CD4-positive, alpha-beta T cell treated with Interleukin-2 at 100 ng/mL for 4 hours (primary cell): ENCODE measurements around the gene GLRA3.
"Not testable (repeated sequence)": the region's sequence is repeated elsewhere in the genome, so short reads cannot be mapped to it uniquely, and the experiment has no call there.

ENCODE experiments used
- DNase-seq: peaks from one replicate; pipeline ENCODE4 v3.0.0-alpha.2; 2020; ENCODE audit warnings: low spot score

The GLRA3 gene

DNA sequence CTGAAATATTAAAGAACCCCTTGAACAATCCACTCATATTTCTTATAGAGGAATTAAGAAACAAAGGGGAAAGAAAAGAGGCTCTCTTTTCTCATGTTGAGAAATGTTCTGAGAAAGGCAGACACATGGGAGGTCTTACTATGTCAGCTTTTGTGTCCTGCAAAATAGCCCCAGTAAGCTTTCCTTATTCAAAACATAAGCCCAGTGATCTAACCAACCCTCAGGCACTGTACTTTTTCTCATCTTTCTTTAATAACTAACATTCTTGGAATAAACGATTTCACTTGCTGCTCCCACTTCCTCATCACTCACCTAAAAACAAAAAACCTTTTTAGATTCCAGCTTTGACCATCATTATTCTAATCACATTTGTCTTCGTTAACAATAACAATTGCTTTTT lies 115.9 kb downstream of the GLRA3 start:
- no peak for DNase-seq

- no peak for DNase-seq
Observed at GRCh38 chr4:174709526-174709925, 119.5 kb downstream of the GLRA3 start.

DNA sequence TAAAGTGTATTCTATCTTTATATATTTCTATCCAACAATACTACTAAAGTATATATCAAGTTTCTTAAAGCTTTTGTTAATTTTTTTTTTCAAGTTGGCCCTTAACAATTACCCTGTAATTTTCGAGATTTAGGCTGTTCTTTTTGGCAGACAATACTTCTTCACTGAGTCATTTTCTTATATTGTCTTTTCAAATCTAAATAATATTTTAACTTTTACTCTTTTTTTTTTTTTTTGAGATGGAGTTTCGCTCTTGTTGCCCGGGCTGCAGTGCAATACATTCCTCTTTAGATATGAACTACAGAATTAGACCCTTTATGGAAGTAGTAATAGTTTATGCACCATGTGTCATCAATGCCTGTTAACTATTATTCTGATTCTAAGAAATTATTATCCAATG lies 120.7 kb downstream of the GLRA3 start:
- no peak for DNase-seq

DNA sequence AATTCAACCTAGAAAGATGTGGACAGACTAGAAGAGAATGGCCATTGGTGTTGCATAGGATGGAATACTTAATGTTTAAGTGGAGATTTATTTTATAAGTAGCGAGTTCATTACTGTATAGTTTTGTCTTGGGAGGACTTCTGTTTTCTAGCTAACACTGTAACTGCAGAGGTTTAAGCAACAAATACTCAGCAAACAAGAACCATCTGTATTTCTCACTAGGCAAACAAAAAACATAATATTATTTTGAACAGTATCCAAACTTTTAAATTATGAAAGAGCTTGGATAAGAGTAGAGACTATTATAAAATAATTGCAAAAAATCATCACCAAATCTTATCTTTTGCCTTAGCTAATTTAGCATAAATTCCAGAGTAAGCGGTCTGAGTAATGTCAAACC lies 121.1 kb downstream of the GLRA3 start:
- DNase-seq: no peak

DNA sequence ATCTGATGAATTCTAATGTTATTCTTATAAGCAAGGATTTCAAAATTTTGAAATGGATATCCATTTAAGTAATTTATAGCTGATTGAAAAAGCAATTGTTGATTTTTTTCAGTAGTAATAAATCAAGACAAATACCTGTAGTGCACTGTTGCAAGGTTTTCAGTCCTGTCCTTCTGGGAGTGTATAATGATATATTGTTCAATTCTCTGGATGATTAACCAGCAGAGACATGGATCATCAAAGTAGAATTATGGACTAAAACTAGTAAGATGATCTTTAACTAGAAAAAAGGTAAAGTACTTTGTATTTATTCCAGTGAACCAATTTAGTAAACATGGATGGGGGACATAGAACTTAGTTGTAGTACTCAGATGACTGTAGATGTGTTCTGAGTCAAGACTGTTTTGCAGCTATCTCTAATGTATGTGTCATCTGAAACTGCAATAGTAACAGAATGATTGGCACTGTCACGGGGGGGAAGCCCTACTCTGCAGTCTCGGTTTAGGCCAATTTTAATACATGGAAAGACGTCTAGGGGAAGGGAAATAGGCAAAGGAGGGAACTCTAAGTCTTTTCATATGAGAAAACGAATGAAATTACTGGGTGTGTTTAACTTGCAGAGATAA lies 121.9 kb downstream of the GLRA3 start:
- DNase-seq: no peak

GRCh38 chr4:174702979-174703478 lies 126.0 kb downstream of the GLRA3 start:
- no peak for DNase-seq

- DNase-seq: no peak
Observed at GRCh38 chr4:174699654-174700053, 129.4 kb downstream of the GLRA3 start.

- DNase-seq: no peak
Observed at GRCh38 chr4:174697896-174698295, 131.2 kb downstream of the GLRA3 start.

- no peak for DNase-seq
Observed at GRCh38 chr4:174697202-174697601, 131.8 kb downstream of the GLRA3 start.

- no peak for DNase-seq
Observed at GRCh38 chr4:174696657-174697056, 132.4 kb downstream of the GLRA3 start.

DNA sequence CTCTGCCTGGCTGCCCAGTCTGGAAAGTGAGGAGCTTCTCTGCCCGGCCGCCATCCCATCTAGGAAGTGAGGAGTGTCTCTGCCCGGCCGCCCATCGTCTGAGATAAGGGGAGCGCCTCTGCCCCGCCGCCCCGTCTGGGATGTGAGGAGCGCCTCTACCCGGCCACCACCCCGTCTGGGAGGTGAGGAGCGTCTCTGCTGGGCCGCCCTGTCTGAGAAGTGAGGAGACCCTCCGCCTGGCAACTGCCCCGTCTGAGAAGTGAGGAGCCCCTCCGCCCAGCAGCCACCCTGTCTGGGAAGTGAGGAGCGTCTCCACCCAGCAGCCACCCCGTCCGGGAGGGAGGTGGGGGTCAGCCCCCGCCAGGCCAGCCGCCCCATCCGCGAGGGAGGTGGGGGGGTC lies 137.2 kb downstream of the GLRA3 start:
- not testable (repeated sequence) for DNase-seq

DNA sequence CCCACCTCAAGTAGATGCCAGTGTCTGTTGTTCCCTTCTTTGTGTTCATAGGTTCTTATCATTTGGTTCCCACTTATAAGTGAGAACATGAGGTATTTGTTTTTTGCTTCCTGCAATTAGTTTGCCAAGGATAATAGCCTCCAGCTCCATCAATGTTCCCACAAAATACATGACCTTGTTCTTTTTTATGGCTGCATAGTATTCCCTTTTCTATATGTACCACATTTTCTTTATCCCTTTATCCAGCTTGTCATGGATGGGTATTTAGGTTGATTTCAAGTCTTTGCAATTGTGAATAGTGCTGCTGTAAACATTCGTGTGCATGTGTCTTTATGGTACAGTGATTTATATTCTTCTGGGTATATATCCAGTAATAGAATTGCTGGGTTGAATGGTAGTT lies 138.4 kb downstream of the GLRA3 start:
- DNase-seq: no peak

GRCh38 chr4:174689618-174690017 lies 139.4 kb downstream of the GLRA3 start:
- DNase-seq: no peak

DNA sequence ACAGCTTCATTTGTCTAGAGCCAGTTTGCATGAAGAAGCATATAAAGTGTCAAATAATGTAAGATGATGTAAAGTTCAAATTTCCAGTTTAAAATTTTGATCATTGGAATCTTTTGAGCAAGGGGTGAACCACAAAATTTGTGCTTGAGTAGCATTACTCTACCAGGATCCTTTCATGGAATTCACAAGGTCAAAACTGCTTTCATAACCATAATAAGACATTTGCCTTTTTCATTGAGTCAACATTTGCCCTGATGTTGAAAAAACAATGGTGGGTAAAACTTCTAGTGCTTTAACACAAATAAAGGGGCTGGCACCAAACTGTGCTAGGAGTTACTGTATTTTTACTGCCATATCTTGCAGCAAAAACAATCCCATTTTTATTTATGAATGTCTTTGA lies 142.2 kb downstream of the GLRA3 start:
- DNase-seq: no peak

DNA sequence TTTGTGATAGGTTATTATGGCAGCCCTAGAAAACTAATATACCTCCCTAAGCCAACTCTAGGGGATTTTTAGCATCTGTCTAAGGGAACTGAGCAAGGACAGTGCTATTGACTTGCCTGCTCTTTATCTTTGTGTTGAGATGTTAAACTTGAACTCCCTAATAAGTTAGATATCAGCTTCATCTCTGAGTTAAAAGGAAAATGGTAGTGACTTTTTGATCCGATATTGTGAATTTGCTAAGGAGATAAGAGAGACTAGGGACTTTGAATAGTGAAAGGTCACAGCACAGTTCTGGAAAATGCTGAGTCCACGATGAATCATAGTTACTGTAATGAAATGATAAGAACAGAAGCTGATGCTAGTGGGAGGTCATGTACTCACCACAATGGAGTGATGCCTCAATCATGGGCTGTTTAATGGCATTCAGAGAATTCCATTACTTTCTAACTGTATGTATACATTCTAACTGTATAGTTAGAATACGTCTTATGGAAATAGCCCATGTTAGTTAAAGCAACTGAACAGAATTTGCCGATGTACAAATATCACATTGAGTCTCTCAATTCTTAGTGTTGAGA lies 147.2 kb downstream of the GLRA3 start:
- DNase-seq: no peak

GRCh38 chr4:174674305-174674840 lies 154.7 kb downstream of the GLRA3 start:
- DNase-seq: no peak

DNA sequence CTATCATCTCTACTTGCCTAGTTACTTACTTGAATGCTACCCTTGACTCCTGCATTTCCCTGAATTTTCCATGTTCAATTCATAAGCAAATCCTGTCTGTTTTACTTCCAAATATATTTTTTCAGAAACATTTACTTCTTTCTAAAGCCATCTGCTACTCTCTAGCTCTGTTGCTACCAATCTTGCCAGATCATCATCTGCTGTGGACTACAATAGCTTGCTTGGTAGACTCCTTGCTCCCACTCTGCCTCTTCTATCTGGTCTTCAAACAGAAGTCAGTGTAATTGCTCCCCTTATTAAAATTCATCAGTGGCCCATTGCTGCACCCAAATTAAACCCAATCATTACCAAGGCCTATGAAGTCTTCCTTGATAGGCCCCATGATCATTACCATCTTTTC lies 155.2 kb downstream of the GLRA3 start:
- no peak for DNase-seq

DNA sequence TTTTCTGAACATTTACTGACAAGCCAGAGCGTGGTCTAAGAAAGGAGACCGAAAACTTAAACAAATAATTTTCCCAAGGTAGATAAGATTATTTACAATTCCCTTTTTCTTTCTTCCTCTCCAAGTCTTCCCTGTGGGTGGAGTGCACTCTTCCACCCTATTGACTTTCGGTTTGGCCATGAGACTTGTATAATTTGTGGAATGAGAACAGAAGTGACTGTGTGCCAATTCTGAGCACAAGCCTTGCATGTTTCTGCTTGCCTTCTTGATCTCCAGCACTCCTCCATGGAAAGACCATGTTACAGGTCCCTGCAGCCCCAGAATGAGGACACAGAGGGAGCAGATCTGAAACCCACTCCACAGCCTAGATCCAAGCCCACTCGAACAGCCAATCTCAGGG lies 156.8 kb downstream of the GLRA3 start:
- DNase-seq: no peak

- no peak for DNase-seq
Observed at GRCh38 chr4:174669270-174669669, 159.8 kb downstream of the GLRA3 start.

GRCh38 chr4:174665799-174666198 lies 163.2 kb downstream of the GLRA3 start:
- DNase-seq: no peak

GRCh38 chr4:174663216-174663615 lies 165.8 kb downstream of the GLRA3 start:
- DNase-seq: no peak

DNA sequence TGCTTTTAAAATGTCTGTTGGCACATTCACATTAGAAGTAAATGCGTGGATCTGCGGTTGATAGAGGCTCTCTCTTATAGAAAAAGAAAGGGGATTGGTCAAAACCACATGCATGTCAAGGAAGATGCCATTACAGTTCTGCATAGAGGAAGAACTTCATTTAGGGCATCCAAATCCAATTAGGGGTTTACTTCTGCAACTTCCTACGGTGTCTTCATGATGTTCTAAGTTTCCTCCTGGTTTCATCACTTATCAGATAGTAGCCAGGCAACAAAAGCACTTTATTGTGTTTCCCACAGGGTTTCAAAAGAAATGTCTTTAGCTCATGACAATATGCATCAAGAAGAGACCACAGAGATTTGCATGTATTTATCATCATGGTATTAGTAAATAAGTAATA lies 170.8 kb downstream of the GLRA3 start:
- no peak for DNase-seq

GRCh38 chr4:174657472-174657871 lies 171.6 kb downstream of the GLRA3 start:
- DNase-seq: no peak

GRCh38 chr4:174654634-174655033 lies 174.4 kb downstream of the GLRA3 start:
- no peak for DNase-seq
